K562 (cell line): ENCODE results near the gene POR. TPM values are rescaled to one million over a fixed set of nuclear protein-coding genes. Genes with fewer than 3 reads are reported as not detected.

Source experiments
- CBFA2T2 ChIP-seq: fragments of 450-650 bp; conservative IDR thresholded peaks from 2 replicates; pipeline ENCODE4 v1.6.1; 2017; ENCODE audit warnings: mild to moderate bottlenecking
- CBFB ChIP-seq: sonication (generic); formaldehyde crosslinking; IDR thresholded peaks from 2 replicates; pipeline ENCODE4 v1.4.0; 2020; ENCODE audit warnings: mild to moderate bottlenecking, missing genetic modification reagents
- DMBX1 ChIP-seq: fragments of 250-450 bp; sonication (Bioruptor Pico); IDR thresholded peaks from 2 replicates; pipeline ENCODE4 v1.8.0; 2022; ENCODE audit warnings: inconsistent platforms, mild to moderate bottlenecking, moderate library complexity, borderline replicate concordance
- ELF1 ChIP-seq: fragments of 200-800 bp; sonication (Bioruptor generic); IDR thresholded peaks from 2 replicates; pipeline ENCODE4 v1.6.1; 2016; ENCODE audit warnings: missing genetic modification characterization, missing compliant biosample characterization
- ELF4 ChIP-seq: fragments of 450-650 bp; formaldehyde crosslinking; IDR thresholded peaks from 2 replicates; pipeline ENCODE4 v1.4.0; 2022; ENCODE audit warnings: missing genetic modification characterization
- ERF ChIP-seq: fragments of 450-650 bp; formaldehyde crosslinking; IDR thresholded peaks from 2 replicates; pipeline ENCODE4 v1.4.0; 2020; ENCODE audit warnings: mild to moderate bottlenecking, mixed read lengths
- HCFC1 ChIP-seq: IDR thresholded peaks from 2 replicates; pipeline ENCODE4 v1.6.1; 2012; ENCODE audit warnings: low read depth, low read length, improper control_type of control experiment
- HDAC1 ChIP-seq, 2 experiments: fragments of 450-650 bp; IDR thresholded peaks; 2 replicates each; pipeline ENCODE4 v1.6.1; 2016 to 2017; ENCODE audit warnings: inconsistent platforms in 1 of 2, mild to moderate bottlenecking in 1 of 2, moderate library complexity in 1 of 2
- REST ChIP-seq, 2 experiments: fragments of 450-650 bp; formaldehyde crosslinking in 1 of 2; IDR thresholded peaks; 2 replicates each; pipeline versions ENCODE4 v1.4.0 to v1.6.1; 2014 to 2020; ENCODE audit warnings: mild to moderate bottlenecking in 2 of 2, borderline replicate concordance in 1 of 2, low read depth in 1 of 2
- SETDB1 ChIP-seq: IDR thresholded peaks from one replicate; pipeline ENCODE4 v1.6.1; 2012; ENCODE audit warnings: low read length, control low read depth, inconsistent platforms
- SMARCA4 ChIP-seq: fragments of 450-650 bp; IDR thresholded peaks from 2 replicates; pipeline ENCODE4 v1.6.1; 2016
- STAG1 ChIP-seq: sonication (generic); formaldehyde crosslinking; IDR thresholded peaks from 2 replicates; pipeline ENCODE4 v1.5.0; 2020; ENCODE audit warnings: missing genetic modification reagents, borderline replicate concordance
- WHSC1 ChIP-seq: IDR thresholded peaks from one replicate; pipeline ENCODE4 v1.6.1; 2012; ENCODE audit warnings: low read length, control low read depth, inconsistent platforms
- ZBTB11 ChIP-seq, 3 experiments: fragments of 200-800 bp in 1 of 3; fragments of 250-450 bp in 1 of 3; fragments of 450-650 bp in 1 of 3; sonication (Bioruptor Pico) in 1 of 3; sonication (Bioruptor generic) in 1 of 3; formaldehyde crosslinking in 1 of 3; IDR thresholded peaks; 2 replicates each; pipeline versions ENCODE4 v1.6.1 to v1.8.0; 2016 to 2022; ENCODE audit warnings: mild to moderate bottlenecking in 2 of 3, missing genetic modification characterization in 2 of 3, missing compliant biosample characterization in 1 of 3, moderate library complexity in 1 of 3
- polyA plus RNA-seq, 8 experiments: library from polyadenylated mRNA; depleted of rRNA in 4 of 8; stranded (reverse) in 5 of 8; unstranded in 3 of 8; fragments of >200 nt; fragmentation: Nextera tagmentation in 2 of 8; fragmentation: Illumina TruSeq in 1 of 8; extraction: Ambion mirVana in 2 of 8; extraction: Trizol in 1 of 8; gene quantifications; 2 replicates each; pipeline versions ENCODE4 v1.2.1 to v1.2.3, GENCODE V29; 2011 to 2014; ENCODE audit warnings: inconsistent platforms in 1 of 8, missing spikeins in 1 of 8
- total RNA-seq, 7 experiments: library from RNA; depleted of rRNA in 6 of 7; stranded (reverse); fragments of >200 nt in 6 of 7; fragmentation: Illumina TruSeq in 2 of 7; extraction: Trizol in 2 of 7; gene quantifications; 2 replicates each; pipeline versions ENCODE4 v1.2.1 to v1.2.3, GENCODE V29; 2011 to 2021; ENCODE audit warnings: low replicate concordance in 1 of 7

POR gene
- total and polyA plus RNA-seq, 9 of the 15 experiments (the other 6 are each of a cell fraction or from before 2014, with no cell fraction given): 4.7 to 142 (median 40.8) TPM

DNA sequence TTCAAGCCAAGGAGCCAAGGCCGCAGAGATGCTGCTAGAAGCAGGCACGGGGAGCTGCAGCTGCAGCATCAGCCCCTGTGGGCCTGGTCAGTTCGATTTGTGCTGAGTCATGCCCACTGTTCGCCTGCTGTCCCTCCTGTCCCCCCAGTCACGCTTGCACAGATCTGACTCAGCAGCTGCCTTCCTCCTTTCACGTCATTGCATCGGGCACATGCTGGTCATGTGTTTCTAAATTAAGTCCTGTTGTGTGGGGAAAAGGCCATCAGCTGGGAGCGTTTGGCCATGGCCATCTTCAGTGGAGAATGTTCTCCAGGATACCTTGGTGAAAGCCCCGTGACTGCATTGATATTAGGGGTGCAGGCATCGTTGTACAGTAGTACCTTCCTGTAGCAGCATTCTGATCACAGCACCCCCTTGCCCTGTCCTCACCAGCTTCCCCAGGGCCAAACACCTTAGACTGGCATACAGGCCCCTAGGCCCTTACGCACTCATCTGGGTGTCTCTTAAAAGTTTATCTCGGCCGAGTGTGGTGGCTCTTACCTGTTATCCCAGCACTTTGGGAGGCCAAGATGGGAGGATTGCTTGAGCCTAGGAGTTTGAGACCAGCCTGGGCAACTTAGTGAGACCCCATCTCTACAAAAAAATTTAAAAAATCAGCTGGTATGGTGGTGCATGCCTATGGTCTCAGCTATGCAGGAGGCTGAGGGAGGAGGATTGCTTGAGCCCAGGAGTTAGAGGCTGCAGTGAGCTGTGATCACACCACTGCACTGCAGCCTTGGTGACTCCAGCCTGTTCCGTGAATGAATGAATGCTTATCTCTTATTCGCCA lies 23.2 kb downstream of the POR start (continued):
- peak in 1 of 3 experiments; percentile 62; a peak in 2 of 6 replicates for TF ChIP-seq ZBTB11 (CRISPR knock-in tag; IDR thresholded peaks at IDR 0.05)
- no peak; the same call in none of the 2 replicates for TF ChIP-seq DMBX1 (CRISPR knock-in tag)
- peak; percentile 37; the same call in 1 of the 2 replicates for TF ChIP-seq REST (IDR thresholded peaks at IDR 0.05; ENCODE audit: borderline replicate concordance)
- no peak for TF ChIP-seq REST (CRISPR knock-in tag; IDR thresholded peaks at IDR 0.05; ENCODE audit: low read depth)
- peak; percentile 61 for TF ChIP-seq CBFA2T2
- no peak for TF ChIP-seq SETDB1
- TF ChIP-seq CBFB (CRISPR knock-in tag): peak; percentile 74; the same call in 1 of the 2 replicates
- peak; percentile 93 for TF ChIP-seq SMARCA4
- no peak for TF ChIP-seq STAG1
- peak; percentile 63; the same call in 1 of the 2 replicates for TF ChIP-seq ERF (CRISPR knock-in tag)
- TF ChIP-seq WHSC1: no peak
- peak in 1 of 2 experiments; percentile 98; a peak in 2 of 4 replicates for TF ChIP-seq HDAC1 (IDR thresholded peaks at IDR 0.05)
- TF ChIP-seq ELF1 (tag): no peak; the same call in 1 of the 2 replicates
- peak; percentile 37; the same call in 1 of the 2 replicates for TF ChIP-seq HCFC1
- TF ChIP-seq ELF4: peak; percentile 78
